Activated naive CD8-positive, alpha-beta T cell treated with anti-CD3 and anti-CD28 coated beads for 36 hours (primary cell): Measurements from ENCODE around the gene DDX10. TPM values are rescaled to one million over a fixed set of nuclear protein-coding genes. Genes with fewer than 3 reads are reported as not detected.

Source experiments
- DNase-seq: peaks from one replicate; pipeline ENCODE4 v3.0.0; 2021
- H3K27ac Mint-ChIP-seq: one replicate; pipeline ENCODE4 v1.8.0; 2022; ENCODE audit warnings: mild to moderate bottlenecking, moderate library complexity, mixed read lengths
- H3K27me3 Mint-ChIP-seq: one replicate; pipeline ENCODE4 v1.8.0; 2022; ENCODE audit warnings: mild to moderate bottlenecking, mixed read lengths
- H3K36me3 Mint-ChIP-seq: one replicate; pipeline ENCODE4 v1.8.0; 2021; ENCODE audit warnings: mild to moderate bottlenecking, mixed read lengths
- H3K4me1 Mint-ChIP-seq: one replicate; pipeline ENCODE4 v1.8.0; 2021; ENCODE audit warnings: mixed read lengths
- H3K4me3 Mint-ChIP-seq: one replicate; pipeline ENCODE4 v1.8.0; 2022; ENCODE audit warnings: mild to moderate bottlenecking, moderate library complexity, mixed read lengths
- H3K9me3 Mint-ChIP-seq: one replicate; pipeline ENCODE4 v1.8.0; 2022; ENCODE audit warnings: mixed read lengths
- total RNA-seq, 2 experiments: library from RNA; stranded (reverse); gene quantifications; one replicate each; pipeline ENCODE4 v1.2.3, GENCODE V29; 2021

The DDX10 gene
- total RNA-seq, 2 experiments from 2014 or later = 55.7 to 56.0 TPM

DNA sequence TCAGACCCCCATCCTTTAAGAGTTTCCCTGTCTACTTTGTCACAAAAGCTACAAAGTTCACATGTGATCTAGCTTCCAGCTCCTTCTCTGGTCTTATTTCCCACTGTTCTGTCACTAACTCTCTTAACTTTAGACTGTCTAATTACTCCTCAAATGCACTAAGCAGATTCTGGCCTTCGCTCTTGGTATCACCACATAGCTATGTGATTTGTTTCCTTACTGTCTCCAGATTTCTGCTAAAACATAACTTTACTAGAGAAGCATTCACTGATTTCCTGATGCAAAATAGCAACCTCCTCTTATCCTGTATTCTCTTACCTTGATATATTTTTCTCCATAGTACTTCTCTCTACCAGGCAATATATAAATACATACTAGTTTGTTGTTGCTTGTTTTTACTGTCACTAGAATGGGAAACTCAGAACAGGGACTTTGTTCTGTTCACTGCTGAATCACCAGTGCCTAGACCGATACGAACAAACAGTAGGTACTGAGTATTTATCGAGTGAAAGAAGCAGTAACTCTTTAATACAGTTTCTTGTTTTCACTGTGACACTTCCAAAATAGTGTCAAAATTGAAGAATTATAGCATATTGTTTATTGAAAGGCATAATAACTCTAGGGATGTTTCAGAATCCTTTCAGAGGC is 205.6 kb downstream of the DDX10 start:
- no peak for DNase-seq
- peaks cover 13% of the 10 kb centered on the region for H3K36me3 Mint-ChIP-seq
- no peak overlapping the region for H3K27ac Mint-ChIP-seq
- H3K4me3 Mint-ChIP-seq = no peak overlapping the region
- no peaks in the 10 kb centered on the region for H3K9me3 Mint-ChIP-seq
- no peaks in the 10 kb centered on the region for H3K27me3 Mint-ChIP-seq
- H3K4me1 Mint-ChIP-seq = peaks cover 50% of the 10 kb centered on the region

- no peak overlapping the region for H3K4me3 Mint-ChIP-seq
- no peak overlapping the region for H3K27ac Mint-ChIP-seq
- no peak for DNase-seq
- H3K27me3 Mint-ChIP-seq = no peaks in the 10 kb centered on the region
- H3K9me3 Mint-ChIP-seq = no peaks in the 10 kb centered on the region
- peaks cover 48% of the 10 kb centered on the region for H3K4me1 Mint-ChIP-seq
- H3K36me3 Mint-ChIP-seq = peaks cover 14% of the 10 kb centered on the region
These were observed 206.3 kb downstream of the DDX10 start for GRCh38 chr11:108871152-108871551.

- H3K4me1 Mint-ChIP-seq = peaks cover 42% of the 10 kb centered on the region
- H3K36me3 Mint-ChIP-seq = peaks cover 16% of the 10 kb centered on the region
- no peak for DNase-seq
- H3K4me3 Mint-ChIP-seq = no peak overlapping the region
- no peak overlapping the region for H3K27ac Mint-ChIP-seq
- no peaks in the 10 kb centered on the region for H3K27me3 Mint-ChIP-seq
- H3K9me3 Mint-ChIP-seq = no peaks in the 10 kb centered on the region
These were observed 207.0 kb downstream of the DDX10 start for GRCh38 chr11:108871867-108872266.

DNA sequence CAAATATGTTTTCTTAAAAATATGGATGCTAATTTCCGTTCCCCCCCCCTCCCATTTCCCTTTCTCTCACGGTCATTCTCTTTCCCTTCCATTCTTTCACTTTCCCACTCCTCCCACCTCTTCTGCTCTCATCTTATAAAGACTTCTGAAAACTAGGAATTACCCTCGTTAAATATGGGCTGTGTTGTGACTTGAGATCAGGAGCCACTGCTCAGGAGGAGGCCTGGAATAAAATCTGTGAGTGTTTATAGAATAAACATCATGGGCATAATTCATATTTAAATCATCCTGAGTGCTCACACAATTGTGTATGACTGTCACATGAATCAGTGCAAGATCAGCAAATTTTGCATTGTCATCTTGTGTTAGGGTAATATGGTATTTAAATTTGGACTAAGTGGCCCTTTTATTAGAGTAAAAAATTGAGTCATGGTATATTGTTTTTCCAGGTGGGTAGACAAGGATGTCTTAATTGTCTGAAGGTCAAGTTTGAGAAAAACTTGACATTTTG is 208.0 kb downstream of the DDX10 start:
- no peaks in the 10 kb centered on the region for H3K27me3 Mint-ChIP-seq
- no peak for DNase-seq
- peaks cover 36% of the 10 kb centered on the region for H3K4me1 Mint-ChIP-seq
- no peak overlapping the region for H3K4me3 Mint-ChIP-seq
- no peak overlapping the region for H3K27ac Mint-ChIP-seq
- peaks cover 18% of the 10 kb centered on the region for H3K36me3 Mint-ChIP-seq
- no peaks in the 10 kb centered on the region for H3K9me3 Mint-ChIP-seq

GRCh38 chr11:108873310-108873709 is 208.4 kb downstream of the DDX10 start:
- DNase-seq = no peak
- no peak overlapping the region for H3K27ac Mint-ChIP-seq
- no peak overlapping the region for H3K4me3 Mint-ChIP-seq
- H3K9me3 Mint-ChIP-seq = no peaks in the 10 kb centered on the region
- H3K4me1 Mint-ChIP-seq = peaks cover 31% of the 10 kb centered on the region
- no peaks in the 10 kb centered on the region for H3K27me3 Mint-ChIP-seq
- H3K36me3 Mint-ChIP-seq = peaks cover 19% of the 10 kb centered on the region

GRCh38 chr11:108873941-108874340 is 209.1 kb downstream of the DDX10 start:
- no peaks in the 10 kb centered on the region for H3K9me3 Mint-ChIP-seq

DNA sequence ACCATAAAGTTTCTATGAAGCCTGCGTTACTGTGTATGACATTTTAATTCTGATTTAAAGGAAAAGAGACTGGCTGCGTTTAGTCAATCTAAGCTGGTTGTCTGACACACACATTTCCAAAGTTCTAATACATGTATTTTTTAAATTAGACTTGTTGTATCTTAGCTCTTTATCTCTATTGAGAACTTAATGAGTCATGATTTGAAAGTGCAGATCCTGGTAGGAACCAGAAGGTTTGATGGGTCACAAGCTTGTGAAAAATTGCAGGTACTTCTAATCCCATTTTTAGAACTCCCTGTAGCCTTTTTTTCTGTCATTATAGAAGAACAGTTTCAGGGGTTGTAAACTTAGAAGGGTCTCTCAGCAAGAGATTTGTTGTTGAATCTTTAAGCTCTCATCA is 210.3 kb downstream of the DDX10 start:
- peaks cover 24% of the 10 kb centered on the region for H3K4me1 Mint-ChIP-seq
- no peak overlapping the region for H3K4me3 Mint-ChIP-seq
- peaks cover 19% of the 10 kb centered on the region for H3K36me3 Mint-ChIP-seq
- H3K27me3 Mint-ChIP-seq = no peaks in the 10 kb centered on the region
- H3K9me3 Mint-ChIP-seq = no peaks in the 10 kb centered on the region
- no peak overlapping the region for H3K27ac Mint-ChIP-seq
- DNase-seq = no peak

More at GRCh38 chr11:108873941-108874340, 209.1 kb downstream of the DDX10 start:
- no peak overlapping the region for H3K27ac Mint-ChIP-seq
- no peaks in the 10 kb centered on the region for H3K27me3 Mint-ChIP-seq
- DNase-seq = no peak
- H3K4me3 Mint-ChIP-seq = no peak overlapping the region
- H3K4me1 Mint-ChIP-seq = peaks cover 25% of the 10 kb centered on the region
- H3K36me3 Mint-ChIP-seq = peaks cover 19% of the 10 kb centered on the region

- no peaks in the 10 kb centered on the region for H3K9me3 Mint-ChIP-seq
- no peaks in the 10 kb centered on the region for H3K27me3 Mint-ChIP-seq
- peaks cover 18% of the 10 kb centered on the region for H3K36me3 Mint-ChIP-seq
- H3K4me3 Mint-ChIP-seq = no peak overlapping the region
- DNase-seq = no peak
- no peak overlapping the region for H3K27ac Mint-ChIP-seq
- peaks cover 21% of the 10 kb centered on the region for H3K4me1 Mint-ChIP-seq
These were observed 212.3 kb downstream of the DDX10 start for GRCh38 chr11:108877178-108877577.

- peaks cover 7% of the 10 kb centered on the region for H3K36me3 Mint-ChIP-seq
- DNase-seq = no peak
- peaks cover 15% of the 10 kb centered on the region for H3K4me1 Mint-ChIP-seq
- no peaks in the 10 kb centered on the region for H3K27me3 Mint-ChIP-seq
- no peaks in the 10 kb centered on the region for H3K9me3 Mint-ChIP-seq
- H3K27ac Mint-ChIP-seq = no peak overlapping the region
- no peak overlapping the region for H3K4me3 Mint-ChIP-seq
These were observed 215.6 kb downstream of the DDX10 start for GRCh38 chr11:108880510-108880909.

- Mint-ChIP-seq H3K27me3 (no peaks in the 10 kb centered on the region), H3K36me3 (peaks cover 9% of the 10 kb centered on the region), H3K9me3 (no peaks in the 10 kb centered on the region), H3K4me3 (no peak overlapping the region), H3K4me1 (peaks cover 20% of the 10 kb centered on the region), H3K27ac (no peak overlapping the region)
- no peak for DNase-seq
These were observed 216.3 kb downstream of the DDX10 start for GRCh38 chr11:108881131-108881530.

- no peaks in the 10 kb centered on the region for H3K27me3 Mint-ChIP-seq
- no peak for DNase-seq
- peaks cover 27% of the 10 kb centered on the region for H3K4me1 Mint-ChIP-seq
- H3K36me3 Mint-ChIP-seq = peaks cover 7% of the 10 kb centered on the region
- no peak overlapping the region for H3K4me3 Mint-ChIP-seq
- H3K27ac Mint-ChIP-seq = no peak overlapping the region
- no peaks in the 10 kb centered on the region for H3K9me3 Mint-ChIP-seq
These were observed 217.5 kb downstream of the DDX10 start for GRCh38 chr11:108882211-108882831.

DNA sequence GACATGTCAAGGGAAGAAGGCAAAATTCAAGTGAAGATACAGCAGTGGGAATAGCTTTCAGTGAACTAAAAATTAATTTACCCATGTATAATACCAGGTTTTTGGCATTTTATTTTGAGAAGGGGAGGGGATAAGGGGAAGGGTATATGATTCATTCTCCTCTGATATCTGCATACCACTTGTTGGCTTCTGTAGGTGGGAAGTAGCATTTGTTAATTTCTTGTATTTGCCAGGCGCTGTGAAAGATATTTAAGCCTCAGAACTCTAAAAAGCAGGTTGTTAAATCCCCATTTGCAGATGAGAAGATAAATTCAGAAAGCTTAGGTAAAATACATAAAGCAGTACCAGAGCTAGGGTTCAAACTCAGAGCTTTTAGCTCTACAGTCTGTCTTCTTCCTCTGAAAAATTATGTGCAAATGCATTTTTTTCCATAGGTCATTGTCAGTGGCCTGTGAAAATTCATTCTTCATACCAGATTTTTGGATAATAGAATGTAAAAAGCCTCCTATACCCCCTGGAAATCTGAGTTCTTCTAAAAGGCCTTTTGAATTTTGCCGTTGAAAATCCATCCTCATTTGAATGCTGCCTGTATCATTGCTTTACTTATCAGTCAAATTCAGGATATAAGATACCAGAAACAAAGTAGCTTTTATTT is 221.3 kb downstream of the DDX10 start:
- no peak for DNase-seq
- Mint-ChIP-seq H3K9me3 (no peaks in the 10 kb centered on the region), H3K27me3 (no peaks in the 10 kb centered on the region), H3K4me1 (peaks cover 37% of the 10 kb centered on the region), H3K27ac (no peak overlapping the region), H3K4me3 (no peak overlapping the region), H3K36me3 (peaks cover 4% of the 10 kb centered on the region)

- no peak for DNase-seq
- Mint-ChIP-seq H3K27ac (no peak overlapping the region), H3K36me3 (peaks cover 4% of the 10 kb centered on the region), H3K4me3 (no peak overlapping the region), H3K4me1 (peaks cover 37% of the 10 kb centered on the region), H3K27me3 (no peaks in the 10 kb centered on the region), H3K9me3 (no peaks in the 10 kb centered on the region)
These were observed 221.8 kb downstream of the DDX10 start for GRCh38 chr11:108886660-108887009.

GRCh38 chr11:108887436-108888238 is 222.8 kb downstream of the DDX10 start:
- no peaks in the 10 kb centered on the region for H3K27me3 Mint-ChIP-seq
- DNase-seq = no peak
- no peak overlapping the region for H3K4me3 Mint-ChIP-seq
- H3K36me3 Mint-ChIP-seq = peaks cover 4% of the 10 kb centered on the region
- H3K27ac Mint-ChIP-seq = peak overlapping the region; percentile 25
- H3K9me3 Mint-ChIP-seq = no peaks in the 10 kb centered on the region
- H3K4me1 Mint-ChIP-seq = peaks cover 30% of the 10 kb centered on the region
